Ovary (tissue), 3 donors: Measurements from ENCODE around the gene ATP2B3.

Source experiments
- POLR2A ChIP-seq: fragments of 450-650 bp; IDR thresholded peaks from one replicate; pipeline ENCODE4 v1.6.1; 2017; ENCODE audit warnings: antibody characterized with exemption, mild to moderate bottlenecking, moderate library complexity
- TF ChIP-seq, protein P1 (sequence below), 3 donors: fragments of 450-650 bp in 2 of 3; fragments of 200-600 bp in 1 of 3; IDR thresholded peaks; one replicate each; pipeline versions ENCODE4 v1.5.1 to v1.8.0; 2016 to 2022; ENCODE audit warnings: antibody characterized with exemption in 3 of 3, mild to moderate bottlenecking in 1 of 3
- donor health status: DM: no; HTN: no; CAD: no.

DNA sequence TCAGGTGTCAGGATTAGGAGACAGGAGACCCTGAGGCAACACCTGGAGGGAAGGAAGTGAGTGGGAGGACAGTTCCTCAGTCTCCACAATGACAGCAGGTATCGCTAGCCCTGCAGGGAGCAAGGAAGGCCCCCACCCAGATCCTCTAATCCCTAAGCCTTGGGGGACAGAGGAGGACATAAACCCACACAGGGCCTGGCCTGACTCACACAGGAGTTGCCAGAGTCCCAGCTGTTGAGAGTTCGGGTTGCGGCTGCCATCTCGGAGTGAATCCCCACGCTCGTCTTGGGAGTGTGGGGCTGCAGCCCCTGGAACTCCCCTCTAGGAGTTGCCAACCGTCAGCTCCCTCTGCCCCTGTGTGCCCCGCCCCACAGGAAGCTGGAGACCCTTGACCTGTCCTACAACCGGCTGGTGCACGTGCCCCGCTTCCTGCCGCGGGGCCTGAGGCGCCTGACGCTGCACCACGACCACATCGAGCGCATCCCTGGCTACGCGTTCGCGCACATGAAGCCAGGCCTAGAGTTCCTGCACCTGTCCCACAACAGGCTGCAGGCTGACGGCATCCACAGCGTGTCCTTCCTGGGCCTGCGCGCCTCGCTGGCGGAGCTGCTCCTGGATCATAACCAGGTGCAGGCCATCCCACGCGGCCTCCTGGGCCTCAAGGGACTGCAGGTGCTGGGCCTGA lies 31.9 kb upstream of the ATP2B3 start:
- TF ChIP-seq, protein P1, sequence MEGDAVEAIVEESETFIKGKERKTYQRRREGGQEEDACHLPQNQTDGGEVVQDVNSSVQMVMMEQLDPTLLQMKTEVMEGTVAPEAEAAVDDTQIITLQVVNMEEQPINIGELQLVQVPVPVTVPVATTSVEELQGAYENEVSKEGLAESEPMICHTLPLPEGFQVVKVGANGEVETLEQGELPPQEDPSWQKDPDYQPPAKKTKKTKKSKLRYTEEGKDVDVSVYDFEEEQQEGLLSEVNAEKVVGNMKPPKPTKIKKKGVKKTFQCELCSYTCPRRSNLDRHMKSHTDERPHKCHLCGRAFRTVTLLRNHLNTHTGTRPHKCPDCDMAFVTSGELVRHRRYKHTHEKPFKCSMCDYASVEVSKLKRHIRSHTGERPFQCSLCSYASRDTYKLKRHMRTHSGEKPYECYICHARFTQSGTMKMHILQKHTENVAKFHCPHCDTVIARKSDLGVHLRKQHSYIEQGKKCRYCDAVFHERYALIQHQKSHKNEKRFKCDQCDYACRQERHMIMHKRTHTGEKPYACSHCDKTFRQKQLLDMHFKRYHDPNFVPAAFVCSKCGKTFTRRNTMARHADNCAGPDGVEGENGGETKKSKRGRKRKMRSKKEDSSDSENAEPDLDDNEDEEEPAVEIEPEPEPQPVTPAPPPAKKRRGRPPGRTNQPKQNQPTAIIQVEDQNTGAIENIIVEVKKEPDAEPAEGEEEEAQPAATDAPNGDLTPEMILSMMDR (IDR thresholded peaks at IDR 0.05): no peak
- no peak for TF ChIP-seq POLR2A
